Activated T-cell treated with anti-CD3 and anti-CD28 coated beads, Interleukin-2, amount 50 U/mL, for 72 hours (primary cell): ENCODE data around the gene TRUB2. TPM values are rescaled to one million over a fixed set of nuclear protein-coding genes. Genes with fewer than 3 reads are reported as not detected.

Experiments used
- ATAC-seq, 2 donors: fragments of 150-1000 bp; cut with Tn5 transposase; replicated peaks in 1 of 2; 2 replicates each; pipeline ENCODE4 v1.10.0; 2021; ENCODE audit warnings: moderate library complexity in 2 of 2, mild to moderate bottlenecking in 1 of 2
- DNase-seq, 2 donors: peaks; one replicate each; pipeline ENCODE4 v3.0.0; 2021 to 2022; ENCODE audit warnings: mixed read lengths in 1 of 2
- H3K27ac Mint-ChIP-seq: one replicate; pipeline ENCODE4 v1.8.0; 2022; ENCODE audit warnings: mild to moderate bottlenecking, moderate library complexity, mixed read lengths
- H3K27me3 Mint-ChIP-seq: one replicate; pipeline ENCODE4 v1.8.0; 2022; ENCODE audit warnings: low read depth, mixed read lengths
- H3K36me3 Mint-ChIP-seq, 2 donors: one replicate each; pipeline ENCODE4 v1.8.0; 2022; ENCODE audit warnings: mixed read lengths in 2 of 2, mild to moderate bottlenecking in 1 of 2; ENCODE audit not compliant: insufficient read depth in 2 of 2
- H3K4me1 Mint-ChIP-seq: one replicate; pipeline ENCODE4 v1.8.0; 2022; ENCODE audit warnings: low read depth, mixed read lengths
- H3K4me3 Mint-ChIP-seq, 2 donors: one replicate each; pipeline ENCODE4 v1.8.0; 2022; ENCODE audit warnings: mild to moderate bottlenecking in 2 of 2, mixed read lengths in 2 of 2, moderate library complexity in 2 of 2
- H3K9me3 Mint-ChIP-seq, 2 donors: one replicate each; pipeline ENCODE4 v1.8.0; 2022; ENCODE audit warnings: mixed read lengths in 2 of 2
- total RNA-seq, 2 donors: library from RNA; stranded (reverse); gene quantifications; one replicate each; pipeline ENCODE4 v1.2.3, GENCODE V29; 2022

The TRUB2 gene
- 10 to 100 TPM; 17.6 to 24.4 TPM for total RNA-seq

GRCh38 chr9:128322404-128323211 lies at the start of gene TRUB2, which contains the start of gene COQ4:
TRUB2 (minus strand) TSS chr9:128322447; CDS start chr9:128322408, 39 bp downstream.
COQ4 (plus strand) TSS chr9:128322839; CDS start chr9:128322859, 20 bp downstream.
- no peaks in the 10 kb centered on the region for H3K9me3 Mint-ChIP-seq
- H3K4me1 Mint-ChIP-seq, result peaks cover 8% of the 10 kb centered on the region
- ATAC-seq (peak; percentile 90 to 91), DNase-seq (peak; percentile 94)
- H3K4me3 Mint-ChIP-seq, result peak within 1 kb of the TSS; percentile 84 to 90
- no peaks in the 10 kb centered on the region for H3K27me3 Mint-ChIP-seq
- H3K36me3 Mint-ChIP-seq, result no peaks in the 10 kb centered on the region
- peak within 1 kb of the TSS; percentile 92 for H3K27ac Mint-ChIP-seq

GRCh38 chr9:128371630-128372117 lies 49.4 kb upstream of the TRUB2 start:
- Mint-ChIP-seq H3K27ac (peak overlapping the region; percentile 67), H3K27me3 (no peaks in the 10 kb centered on the region), H3K4me3 (peak overlapping the region; percentile 92 to 94), H3K4me1 (peaks cover 30% of the 10 kb centered on the region), H3K9me3 (no peaks in the 10 kb centered on the region), H3K36me3 (peaks cover 5 to 9% of the 10 kb centered on the region in 2 donors)
- ATAC-seq (no peak), DNase-seq (no peak)

- DNase-seq (peak; percentile 96), ATAC-seq (peak; percentile 96 to 97)
- Mint-ChIP-seq H3K9me3 (no peaks in the 10 kb centered on the region), H3K36me3 (peaks cover 5 to 9% of the 10 kb centered on the region in 2 donors), H3K4me3 (peak within 1 kb of the TSS; percentile 92 to 94), H3K27me3 (no peaks in the 10 kb centered on the region), H3K27ac (peak within 1 kb of the TSS; percentile 67), H3K4me1 (peaks cover 30% of the 10 kb centered on the region)
Measured at GRCh38 chr9:128370752-128371629, 48.7 kb upstream of the TRUB2 start, which contains the start of gene URM1. URM1 (plus strand) TSS chr9:128371374; CDS start chr9:128371381, 7 bp downstream.

GRCh38 chr9:128370367-128370751 lies 48.1 kb upstream of the TRUB2 start:
- DNase-seq, result no peak
- Mint-ChIP-seq H3K4me3 (peak overlapping the region; percentile 92 to 94), H3K36me3 (peaks cover 5 to 7% of the 10 kb centered on the region in 2 donors), H3K27ac (peak overlapping the region; percentile 67), H3K27me3 (no peaks in the 10 kb centered on the region), H3K4me1 (peaks cover 30% of the 10 kb centered on the region), H3K9me3 (no peaks in the 10 kb centered on the region)
- ATAC-seq, result no peak

- DNase-seq (no peak), ATAC-seq (no peak)
- Mint-ChIP-seq H3K36me3 (peaks cover 5 to 7% of the 10 kb centered on the region in 2 donors), H3K4me3 (no peak overlapping the region), H3K4me1 (peaks cover 30% of the 10 kb centered on the region), H3K9me3 (no peaks in the 10 kb centered on the region), H3K27ac (no peak overlapping the region), H3K27me3 (no peaks in the 10 kb centered on the region)
Measured at GRCh38 chr9:128369024-128369706, 46.9 kb upstream of the TRUB2 start.

- H3K27ac Mint-ChIP-seq, result no peak overlapping the region
- H3K36me3 Mint-ChIP-seq, result no peaks in the 10 kb centered on the region
- no peak for ATAC-seq
- no peaks in the 10 kb centered on the region for H3K9me3 Mint-ChIP-seq
- H3K4me3 Mint-ChIP-seq, result peak overlapping the region; percentile 55 to 56
- no peaks in the 10 kb centered on the region for H3K27me3 Mint-ChIP-seq
- no peak for DNase-seq
- peaks cover 21% of the 10 kb centered on the region for H3K4me1 Mint-ChIP-seq
Measured at GRCh38 chr9:128365525-128365924, 43.3 kb upstream of the TRUB2 start.

- DNase-seq, result no peak
Measured at GRCh38 chr9:128362774-128363173, 40.5 kb upstream of the TRUB2 start.

GRCh38 chr9:128361986-128362646 lies 39.9 kb upstream of the TRUB2 start:
- H3K27ac Mint-ChIP-seq, result no peak overlapping the region
- H3K4me3 Mint-ChIP-seq, result peak overlapping the region; percentile 62 to 86
- H3K27me3 Mint-ChIP-seq, result no peaks in the 10 kb centered on the region
- ATAC-seq (peak; percentile 88 to 89), DNase-seq (peak; percentile 70 to 73)
- H3K4me1 Mint-ChIP-seq, result peaks cover 16% of the 10 kb centered on the region
- H3K36me3 Mint-ChIP-seq, result no peaks in the 10 kb centered on the region
- no peaks in the 10 kb centered on the region for H3K9me3 Mint-ChIP-seq

More at GRCh38 chr9:128362774-128363173, 40.5 kb upstream of the TRUB2 start:
- Mint-ChIP-seq H3K4me1 (peaks cover 16% of the 10 kb centered on the region), H3K36me3 (no peaks in the 10 kb centered on the region), H3K4me3 (no peak overlapping the region), H3K27me3 (no peaks in the 10 kb centered on the region), H3K9me3 (no peaks in the 10 kb centered on the region), H3K27ac (no peak overlapping the region)
- no peak for ATAC-seq

- H3K27me3 Mint-ChIP-seq, result no peaks in the 10 kb centered on the region
- DNase-seq, result no peak
- H3K4me1 Mint-ChIP-seq, result peaks cover 16% of the 10 kb centered on the region
- H3K36me3 Mint-ChIP-seq, result no peaks in the 10 kb centered on the region
- no peaks in the 10 kb centered on the region for H3K9me3 Mint-ChIP-seq
- H3K27ac Mint-ChIP-seq, result no peak overlapping the region
- ATAC-seq, result peak in 1 of 2 donors; percentile 16
- peak overlapping the region; percentile 62 to 86 for H3K4me3 Mint-ChIP-seq
Measured at GRCh38 chr9:128361296-128361985, 39.2 kb upstream of the TRUB2 start.

GRCh38 chr9:128360826-128361225 lies 38.6 kb upstream of the TRUB2 start:
- H3K36me3 Mint-ChIP-seq, result no peaks in the 10 kb centered on the region
- H3K4me1 Mint-ChIP-seq, result peaks cover 16% of the 10 kb centered on the region
- no peak overlapping the region for H3K27ac Mint-ChIP-seq
- H3K27me3 Mint-ChIP-seq, result no peaks in the 10 kb centered on the region
- ATAC-seq, result no peak
- DNase-seq, result no peak
- no peak overlapping the region for H3K4me3 Mint-ChIP-seq
- H3K9me3 Mint-ChIP-seq, result no peaks in the 10 kb centered on the region

GRCh38 chr9:128358861-128359260 lies 36.6 kb upstream of the TRUB2 start:
- Mint-ChIP-seq H3K27ac (no peak overlapping the region), H3K4me1 (peaks cover 16% of the 10 kb centered on the region), H3K4me3 (no peak overlapping the region), H3K9me3 (no peaks in the 10 kb centered on the region), H3K36me3 (no peaks in the 10 kb centered on the region), H3K27me3 (no peaks in the 10 kb centered on the region)
- DNase-seq (no peak), ATAC-seq (no peak)
